Pancreas (tissue), 10 donors: ENCODE results near the gene PCNT. TPM values are rescaled to one million over a fixed set of nuclear protein-coding genes. Genes with fewer than 3 reads are reported as not detected.

ENCODE experiments used
- ATAC-seq, 4 donors: fragments of 200-7000 bp; cut with Tn5 transposase; one replicate each; pipeline versions ENCODE4 v1.8.0 to v1.9.1; 2020; ENCODE audit warnings: mild to moderate bottlenecking in 4 of 4, moderate library complexity in 4 of 4
- DNase-seq, 6 donors: peaks; one replicate each; pipeline ENCODE4 v3.0.0-alpha.2; 2020
- FAIRE-seq: peaks from 2 replicates; lab custom pipeline; 2012; peaks lifted over from hg19 to GRCh38; lab: Jason Lieb, UNC
- H3K27ac ChIP-seq, 4 donors: fragments of 200-600 bp; sonication (generic); 1 replicate in 3 of 4; 2 replicates in 1 of 4; pipeline versions ENCODE4 v1.5.0 to v1.8.0; 2020
- H3K27me3 ChIP-seq, 4 donors: fragments of 200-600 bp; one replicate each; pipeline ENCODE4 v1.8.0; 2021
- H3K36me3 ChIP-seq, 3 donors: fragments of 200-600 bp; sonication (generic) in 1 of 3; one replicate each; pipeline versions ENCODE4 v1.5.0 to v1.8.0; 2020 to 2021
- H3K4me1 ChIP-seq, 3 donors: fragments of 200-600 bp; one replicate each; pipeline ENCODE4 v1.8.0; 2021
- H3K4me3 ChIP-seq, 4 donors: fragments of 200-600 bp; sonication (generic) in 2 of 4; one replicate each; pipeline versions ENCODE4 v1.5.0 to v1.8.0; 2020 to 2021
- H3K9me3 ChIP-seq, 4 donors: fragments of 200-600 bp; one replicate each; pipeline ENCODE4 v1.8.0; 2021
- CTCF ChIP-seq, 4 donors: fragments of 200-600 bp; sonication (generic) in 3 of 4; IDR thresholded peaks; one replicate each; pipeline versions ENCODE4 v1.5.0 to v1.8.0; 2021; ENCODE audit warnings: antibody characterized with exemption in 4 of 4
- WGBS, 2 donors: extraction: QIAGEN DNeasy Blood & Tissue Kit; methylation state at CpG; one replicate each; pipeline ENCODE4 v1.1.7; 2013; 5-methylcytosine and 5-hydroxymethylcytosine counted together
- intact Hi-C, 3 donors: fragments of 100-400 bp; cut with DNase I; formaldehyde crosslinking; loops; one replicate each; pipeline versions ENCODE4 v1.11.1 to v1.14.2; 2022
- polyA plus RNA-seq, 2 donors: library from polyadenylated mRNA; stranded (reverse); fragments of 200-250 nt; gene quantifications; one replicate each; pipeline ENCODE4 v1.2.3, GENCODE V29; 2013
- total RNA-seq, 6 donors: library from RNA; stranded (reverse); fragmentation: NEBNext Ultra II Directional in 4 of 6; extraction: Animal tissue kit (Norgen Biotek cat#: 25700) in 4 of 6; gene quantifications; one replicate each; pipeline versions ENCODE4 v1.2.1 to v1.2.4, GENCODE V29; 2021 to 2023
- donor health status: healthy with polysubstance abuse.
- donor health status: DM: no; HTN: no; CAD: no; lungs with moderate emphysema.
- donor health status: DM: no; HTN: no; CAD: no.
- donor health status: control.
- donor health status: control.
- donor health status: Bipolar disorder and iron deficiency.
- donor health status: DM: yes; HTN: yes; CAD: no.
- donor health status: DM: no; HTN: no; CAD: no.
- donor health status: DM: no; HTN: no; CAD: no.
- donor health status: DM: yes; HTN: yes; CAD: no.

The PCNT gene
- total and polyA plus RNA-seq, 8 donors = 8.1 to 15.5 (median 12.1) TPM

- Histone ChIP-seq H3K27ac (no peak overlapping the region), H3K9me3 (no peaks in the 10 kb centered on the region), H3K36me3 (peaks cover 0 to 19% (median 3%) of the 10 kb centered on the region in 3 donors), H3K27me3 (no peaks in the 10 kb centered on the region), H3K4me3 (no peak overlapping the region), H3K4me1 (no peaks in the 10 kb centered on the region)
- no peak for FAIRE-seq
- TF ChIP-seq CTCF (IDR thresholded peaks at IDR 0.05) = no peak
- no peak for DNase-seq
- no peak for ATAC-seq
- intact Hi-C loops = no loop called here
- WGBS, 2 donors = 90 to 91% methylated on average over 19 of the region's 19 CpGs
Measured at GRCh38 chr21:46357684-46358425, 33.9 kb downstream of the PCNT start.

GRCh38 chr21:46361176-46361575 lies 37.2 kb downstream of the PCNT start:
- WGBS, 2 donors = 91 to 96% methylated on average over 10 of the region's 10 CpGs
- Histone ChIP-seq H3K9me3 (no peaks in the 10 kb centered on the region), H3K4me1 (no peaks in the 10 kb centered on the region), H3K36me3 (peaks cover 0 to 13% (median 0%) of the 10 kb centered on the region in 3 donors), H3K27me3 (no peaks in the 10 kb centered on the region), H3K27ac (no peak overlapping the region), H3K4me3 (no peak overlapping the region)
- ATAC-seq (no peak), FAIRE-seq (no peak), DNase-seq (no peak)
- TF ChIP-seq CTCF (IDR thresholded peaks at IDR 0.05) = no peak
- intact Hi-C loops = no loop called here

GRCh38 chr21:46361935-46362334 lies 38.0 kb downstream of the PCNT start:
- no peak for FAIRE-seq
- Histone ChIP-seq H3K4me3 (no peak overlapping the region), H3K9me3 (no peaks in the 10 kb centered on the region), H3K27ac (no peak overlapping the region), H3K27me3 (no peaks in the 10 kb centered on the region), H3K36me3 (peaks cover 0 to 14% (median 4%) of the 10 kb centered on the region in 3 donors), H3K4me1 (no peaks in the 10 kb centered on the region)
- ATAC-seq = no peak
- WGBS, 2 donors = 78 to 83% methylated on average over 10 of the region's 10 CpGs
- no peak for DNase-seq
- no peak for TF ChIP-seq CTCF (IDR thresholded peaks at IDR 0.05)
- intact Hi-C loops = no loop called here

GRCh38 chr21:46362946-46363345 lies 39.0 kb downstream of the PCNT start:
- TF ChIP-seq CTCF (IDR thresholded peaks at IDR 0.05) = no peak
- no peak for ATAC-seq
- Histone ChIP-seq H3K4me1 (no peaks in the 10 kb centered on the region), H3K9me3 (no peaks in the 10 kb centered on the region), H3K27ac (no peak overlapping the region), H3K27me3 (no peaks in the 10 kb centered on the region), H3K36me3 (peaks cover 0 to 14% (median 5%) of the 10 kb centered on the region in 3 donors), H3K4me3 (no peak overlapping the region)
- FAIRE-seq = no peak
- WGBS, 2 donors = 55 to 63% methylated on average over 15 of the region's 15 CpGs
- intact Hi-C loops = no loop called here
- DNase-seq = no peak

GRCh38 chr21:46363698-46364097 lies 39.7 kb downstream of the PCNT start:
- Histone ChIP-seq H3K9me3 (no peaks in the 10 kb centered on the region), H3K27ac (no peak overlapping the region), H3K27me3 (no peaks in the 10 kb centered on the region), H3K4me3 (no peak overlapping the region), H3K36me3 (peaks cover 0 to 14% (median 5%) of the 10 kb centered on the region in 3 donors), H3K4me1 (no peaks in the 10 kb centered on the region)
- DNase-seq = no peak
- TF ChIP-seq CTCF (IDR thresholded peaks at IDR 0.05) = no peak
- 94% methylated on average over 16 of the region's 16 CpGs for WGBS, 2 donors
- no peak for ATAC-seq
- no peak for FAIRE-seq
- intact Hi-C loops = no loop called here
